Measurements from ENCODE around the gene KPNA3.

Gene KPNA3

DNA sequence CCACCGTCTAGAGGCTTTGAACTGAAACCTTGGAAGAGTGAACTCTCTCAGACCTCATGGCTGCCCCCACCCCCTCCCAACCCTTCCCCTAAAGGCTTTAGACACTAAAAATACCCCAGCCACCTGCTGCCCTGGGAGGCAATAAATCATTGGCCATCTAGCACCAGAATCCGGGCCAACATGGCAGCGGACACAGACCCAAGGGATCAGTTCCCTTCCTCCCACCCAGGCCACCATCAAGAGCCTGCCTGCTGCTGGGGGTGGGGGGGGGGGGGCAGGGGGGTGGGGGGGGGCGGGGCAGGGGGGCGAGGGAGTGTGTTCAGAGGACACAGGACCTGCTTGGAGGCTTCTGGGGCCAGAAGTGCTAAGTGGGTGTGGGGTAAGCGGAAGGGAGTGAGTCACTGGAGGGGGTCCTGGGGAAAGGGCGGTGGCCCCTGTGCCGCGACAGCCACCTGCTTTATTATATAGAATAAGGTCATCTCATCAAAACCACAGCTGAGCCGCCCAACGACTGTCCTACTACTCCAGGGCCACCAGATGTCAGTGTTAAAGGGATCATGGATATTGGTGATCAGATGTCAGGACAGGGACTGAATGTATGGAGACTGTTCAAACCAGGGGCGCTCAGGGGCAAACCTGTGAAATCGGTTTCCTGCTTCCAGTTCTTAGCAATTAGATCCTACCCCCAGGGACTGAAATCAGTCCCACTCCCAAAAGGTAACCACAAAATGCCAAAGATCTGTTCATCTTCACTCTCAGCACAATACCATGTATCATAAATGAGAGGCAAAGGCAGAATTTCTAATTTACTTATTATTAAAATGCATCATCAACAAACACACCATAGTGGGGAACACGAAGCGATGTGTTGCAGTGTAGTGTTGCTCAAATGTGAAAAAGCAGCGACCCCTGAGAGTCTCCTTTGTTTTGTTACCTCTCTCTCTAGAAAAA is 139.9 kb downstream of the KPNA3 start:
- no peak overlapping the region for H3K4me3 ChIP-seq
- no peak overlapping the region for H3K27ac ChIP-seq
- TF ChIP-seq, protein P1, sequence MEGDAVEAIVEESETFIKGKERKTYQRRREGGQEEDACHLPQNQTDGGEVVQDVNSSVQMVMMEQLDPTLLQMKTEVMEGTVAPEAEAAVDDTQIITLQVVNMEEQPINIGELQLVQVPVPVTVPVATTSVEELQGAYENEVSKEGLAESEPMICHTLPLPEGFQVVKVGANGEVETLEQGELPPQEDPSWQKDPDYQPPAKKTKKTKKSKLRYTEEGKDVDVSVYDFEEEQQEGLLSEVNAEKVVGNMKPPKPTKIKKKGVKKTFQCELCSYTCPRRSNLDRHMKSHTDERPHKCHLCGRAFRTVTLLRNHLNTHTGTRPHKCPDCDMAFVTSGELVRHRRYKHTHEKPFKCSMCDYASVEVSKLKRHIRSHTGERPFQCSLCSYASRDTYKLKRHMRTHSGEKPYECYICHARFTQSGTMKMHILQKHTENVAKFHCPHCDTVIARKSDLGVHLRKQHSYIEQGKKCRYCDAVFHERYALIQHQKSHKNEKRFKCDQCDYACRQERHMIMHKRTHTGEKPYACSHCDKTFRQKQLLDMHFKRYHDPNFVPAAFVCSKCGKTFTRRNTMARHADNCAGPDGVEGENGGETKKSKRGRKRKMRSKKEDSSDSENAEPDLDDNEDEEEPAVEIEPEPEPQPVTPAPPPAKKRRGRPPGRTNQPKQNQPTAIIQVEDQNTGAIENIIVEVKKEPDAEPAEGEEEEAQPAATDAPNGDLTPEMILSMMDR (IDR thresholded peaks at IDR 0.05) = peak; percentile 35 to 51
- no peaks in the 10 kb centered on the region for H3K9me3 ChIP-seq
- H3K36me3 ChIP-seq = no peaks in the 10 kb centered on the region
- no peak for DNase-seq
- intact Hi-C loops (cut with DNase I; ENCODE audit: low total_unique reads) = loop anchor here (5.0 kb wide), 1 partner anchor 195 kb away; no protein-coding TSS in a partner anchor
- H3K27me3 ChIP-seq = no peaks in the 10 kb centered on the region
- H3K4me1 ChIP-seq = peaks cover 0 to 8% (median 7%) of the 10 kb centered on the region in 4 donors

- Histone ChIP-seq H3K9me3 (no peaks in the 10 kb centered on the region), H3K4me1 (peaks cover 0 to 8% (median 7%) of the 10 kb centered on the region in 4 donors), H3K4me3 (no peak overlapping the region), H3K27me3 (no peaks in the 10 kb centered on the region), H3K27ac (no peak overlapping the region), H3K36me3 (no peaks in the 10 kb centered on the region)
- TF ChIP-seq, protein P1 (IDR thresholded peaks at IDR 0.05) = no peak
- DNase-seq = no peak
- intact Hi-C loops (cut with DNase I; ENCODE audit: low total_unique reads) = loop anchor here (5.0 kb wide), 1 partner anchor 196 kb away; no protein-coding TSS in a partner anchor
These were observed 140.7 kb downstream of the KPNA3 start for GRCh38 chr13:49651570-49652354.

DNA sequence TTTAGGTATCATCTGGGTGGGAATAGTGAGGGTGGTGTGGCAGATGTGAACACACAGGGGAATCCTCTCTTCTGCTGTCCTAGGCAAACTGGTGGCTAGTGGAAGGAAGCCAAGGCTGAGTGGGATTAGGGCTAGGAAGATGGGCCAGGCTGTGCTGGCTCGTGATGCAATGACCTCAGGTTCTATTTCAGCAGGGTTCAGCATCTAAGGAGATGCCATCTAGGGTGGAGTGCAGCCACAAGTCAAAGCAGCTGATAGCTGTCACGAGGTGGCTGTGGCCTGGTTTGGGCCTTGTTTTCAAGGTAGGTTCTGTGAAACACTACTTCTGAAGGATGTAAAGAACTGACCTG is 142.5 kb downstream of the KPNA3 start:
- Histone ChIP-seq H3K36me3 (no peaks in the 10 kb centered on the region), H3K27me3 (no peaks in the 10 kb centered on the region), H3K27ac (no peak overlapping the region), H3K4me1 (peaks cover 0 to 8% (median 7%) of the 10 kb centered on the region in 4 donors), H3K4me3 (no peak overlapping the region), H3K9me3 (no peaks in the 10 kb centered on the region)
- TF ChIP-seq, protein P1 (IDR thresholded peaks at IDR 0.05) = no peak
- intact Hi-C loops (cut with DNase I; ENCODE audit: low total_unique reads) = loop anchor here (5.0 kb wide), 1 partner anchor 197 kb away; no protein-coding TSS in a partner anchor
- no peak for DNase-seq

Data from tibial artery (tissue), 4 donors.